ENCODE data around the gene ANKIB1.
"Not testable (repeated sequence)": the region's sequence is repeated elsewhere in the genome, so short reads cannot be mapped to it uniquely, and the experiment has no call there.

The ANKIB1 gene

GRCh38 chr7:92400013-92400412 lies 154.2 kb downstream of the ANKIB1 start:
- DNase-seq (ENCODE audit: extremely low read depth in 1 of 2, low read depth in 1 of 2), result no peak

DNA sequence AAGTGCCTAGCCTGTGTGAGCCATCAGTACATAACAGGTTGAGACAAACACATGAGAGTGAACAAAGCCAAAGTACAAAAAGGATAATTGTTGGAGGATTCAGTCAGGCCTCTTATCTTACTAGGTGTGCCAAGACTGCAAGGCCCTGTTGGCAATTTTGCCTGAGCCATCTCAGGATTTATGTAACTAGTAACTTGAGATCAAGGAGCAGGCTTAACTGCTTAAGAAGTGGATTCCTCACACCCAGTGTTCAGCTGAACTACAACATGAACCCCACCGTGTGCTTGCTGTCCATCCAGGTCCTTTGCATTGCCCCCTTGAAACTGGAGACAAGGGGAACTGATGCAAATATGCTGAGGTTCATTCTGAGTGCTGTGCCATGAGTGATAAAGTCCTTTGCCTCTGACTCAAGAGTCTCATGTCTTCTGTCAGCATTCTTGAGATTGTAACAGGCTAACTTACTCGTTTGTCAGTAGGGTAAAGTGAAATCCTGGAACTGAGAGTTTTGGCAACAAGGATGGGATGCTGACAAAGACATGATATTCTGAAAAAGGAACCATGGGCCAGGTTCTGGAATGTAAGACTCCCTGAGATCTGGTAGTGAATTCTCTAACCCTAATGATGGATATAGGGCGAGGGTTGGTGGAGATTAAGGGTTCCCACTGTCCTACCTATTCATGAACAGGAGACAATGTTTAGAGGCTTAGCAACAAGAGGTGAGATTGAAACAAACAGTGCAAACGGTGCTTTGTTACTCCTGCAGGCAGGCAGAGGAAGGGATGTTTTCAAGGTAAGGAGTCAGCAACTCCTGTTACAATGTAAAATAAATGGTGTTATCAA lies 157.4 kb downstream of the ANKIB1 start:
- DNase-seq (ENCODE audit: extremely low read depth in 1 of 2, low read depth in 1 of 2), result no peak

- no peak for DNase-seq (ENCODE audit: extremely low read depth in 1 of 2, low read depth in 1 of 2)
These were observed 157.9 kb downstream of the ANKIB1 start for GRCh38 chr7:92403760-92404074.

GRCh38 chr7:92404170-92404614 lies 158.4 kb downstream of the ANKIB1 start:
- DNase-seq (ENCODE audit: extremely low read depth in 1 of 2, low read depth in 1 of 2), result peak; percentile 37 to 46

DNA sequence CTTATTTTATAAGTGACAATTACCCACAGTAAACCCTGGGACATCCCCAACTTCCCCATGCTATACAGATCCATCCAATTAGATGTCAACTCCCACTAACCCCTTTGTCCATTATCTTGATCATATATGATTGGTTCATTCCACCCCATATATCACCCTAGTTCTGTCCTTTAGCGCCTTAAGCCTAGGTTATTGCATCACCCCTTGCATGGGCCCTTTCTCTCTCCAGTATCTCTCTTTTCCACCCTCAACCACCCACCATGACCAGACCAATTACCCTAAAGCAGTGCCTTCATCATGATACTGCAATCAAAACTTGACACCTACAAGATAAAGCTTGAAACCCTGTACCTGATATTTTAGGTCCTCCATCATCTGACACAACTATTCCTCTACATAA lies 163.6 kb downstream of the ANKIB1 start:
- no peak for DNase-seq (ENCODE audit: extremely low read depth in 1 of 2, low read depth in 1 of 2)

GRCh38 chr7:92410162-92410561 lies 164.4 kb downstream of the ANKIB1 start:
- DNase-seq (ENCODE audit: extremely low read depth in 1 of 2, low read depth in 1 of 2), result not testable (repeated sequence)

DNA sequence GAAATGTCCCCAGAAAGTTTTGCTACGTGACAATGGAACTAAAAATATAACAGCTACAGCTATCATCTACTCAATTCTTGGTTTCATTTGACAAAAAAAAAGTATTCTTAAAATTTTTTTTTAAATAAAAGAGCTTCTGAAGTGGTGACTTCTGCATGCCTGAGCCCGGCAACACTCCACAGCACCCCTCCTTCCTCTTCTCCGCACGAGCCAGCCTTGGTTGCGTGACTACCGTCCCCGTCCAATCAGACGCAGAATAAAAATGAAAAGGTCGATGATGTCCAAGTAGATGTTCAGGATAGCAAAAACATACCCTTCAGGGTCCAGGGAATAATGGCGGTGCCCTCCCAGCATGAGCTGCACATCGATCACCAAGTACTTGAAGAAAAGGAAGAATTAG lies 167.0 kb downstream of the ANKIB1 start:
- DNase-seq (ENCODE audit: extremely low read depth in 1 of 2, low read depth in 1 of 2), result no peak

- DNase-seq (ENCODE audit: extremely low read depth in 1 of 2, low read depth in 1 of 2), result no peak
These were observed 167.8 kb downstream of the ANKIB1 start for GRCh38 chr7:92413550-92413949.

- DNase-seq (ENCODE audit: extremely low read depth in 1 of 2, low read depth in 1 of 2), result no peak
These were observed 169.5 kb downstream of the ANKIB1 start for GRCh38 chr7:92415225-92415624.

DNA sequence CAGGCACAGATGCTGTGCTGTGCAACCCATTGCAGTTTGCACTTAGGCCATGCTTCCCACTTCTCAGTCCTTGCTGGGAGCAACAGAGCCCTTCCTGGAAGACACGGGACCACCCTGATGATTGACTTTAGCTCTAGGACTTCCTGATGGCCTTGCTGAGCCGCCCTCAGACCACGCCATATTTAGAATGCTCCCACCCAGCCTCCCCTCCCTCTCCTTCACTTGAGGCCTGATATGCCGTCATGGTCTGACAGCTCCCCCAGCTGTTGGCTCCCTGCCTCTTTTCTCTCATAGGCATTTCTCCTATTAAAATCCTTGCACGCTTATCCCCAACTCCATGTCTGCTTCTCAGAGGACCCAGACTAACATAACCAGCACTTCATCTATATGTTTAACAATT lies 172.1 kb downstream of the ANKIB1 start:
- no peak for DNase-seq (ENCODE audit: extremely low read depth in 1 of 2, low read depth in 1 of 2)

GRCh38 chr7:92421676-92422435 lies 176.1 kb downstream of the ANKIB1 start:
- DNase-seq (ENCODE audit: extremely low read depth in 1 of 2, low read depth in 1 of 2), result no peak

- DNase-seq (ENCODE audit: extremely low read depth in 1 of 2, low read depth in 1 of 2), result no peak
These were observed 177.2 kb downstream of the ANKIB1 start for GRCh38 chr7:92422926-92423325.

GRCh38 chr7:92423710-92424131 lies 177.9 kb downstream of the ANKIB1 start:
- DNase-seq (ENCODE audit: extremely low read depth in 1 of 2, low read depth in 1 of 2), result no peak

DNA sequence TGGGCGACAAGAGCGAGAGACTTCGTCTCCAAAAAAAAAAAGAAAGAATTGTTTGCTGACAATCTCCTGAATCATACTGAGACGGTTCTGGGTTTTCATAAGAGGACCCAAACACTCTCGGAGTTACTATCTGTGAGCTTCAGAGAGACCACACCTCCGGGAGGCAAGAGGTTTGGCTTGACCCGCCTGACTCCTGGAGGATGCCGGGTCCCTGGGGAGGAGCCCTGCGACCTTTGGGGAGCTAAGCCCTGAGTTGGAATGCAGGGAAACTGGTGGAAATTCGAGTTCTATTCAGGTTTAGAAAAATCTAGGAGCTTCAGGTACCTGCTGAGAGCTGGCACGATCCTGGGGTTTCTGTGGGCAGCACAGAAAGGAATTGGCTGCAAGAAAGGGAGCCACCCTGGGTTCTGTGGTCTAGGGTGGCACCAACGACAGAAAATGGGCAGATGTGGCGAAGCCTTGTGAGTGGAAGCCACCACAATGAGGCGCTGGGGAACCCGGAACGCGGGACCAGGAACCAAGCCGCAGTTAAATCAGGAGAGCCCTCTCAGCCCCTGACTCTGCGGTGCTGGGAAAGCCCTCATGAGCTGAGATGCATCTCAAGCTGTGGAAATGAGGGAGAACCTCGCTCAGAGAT lies 179.7 kb downstream of the ANKIB1 start:
- DNase-seq (ENCODE audit: extremely low read depth in 1 of 2, low read depth in 1 of 2), result no peak

DNA sequence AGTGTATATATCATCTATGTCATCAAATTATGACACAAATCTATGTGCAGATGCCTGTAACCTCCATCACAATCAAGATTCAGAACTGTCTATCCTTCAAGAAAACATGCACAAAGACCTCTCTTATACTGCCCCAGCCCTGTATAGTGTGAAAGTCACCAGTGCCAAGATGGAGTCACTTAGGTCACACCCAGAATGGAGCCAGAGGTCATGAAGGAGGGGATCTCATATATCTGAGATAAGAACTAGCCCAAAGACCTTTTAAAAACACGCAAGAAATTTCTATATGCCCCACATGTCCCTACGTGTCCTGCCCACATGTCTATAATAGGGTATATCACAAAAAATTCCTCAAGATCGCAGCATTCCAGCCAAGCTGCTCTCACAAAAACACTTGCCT lies 181.4 kb downstream of the ANKIB1 start:
- DNase-seq (ENCODE audit: extremely low read depth in 1 of 2, low read depth in 1 of 2), result no peak

GRCh38 chr7:92432299-92432946 lies 186.6 kb downstream of the ANKIB1 start:
- DNase-seq (ENCODE audit: extremely low read depth in 1 of 2, low read depth in 1 of 2), result no peak

DNA sequence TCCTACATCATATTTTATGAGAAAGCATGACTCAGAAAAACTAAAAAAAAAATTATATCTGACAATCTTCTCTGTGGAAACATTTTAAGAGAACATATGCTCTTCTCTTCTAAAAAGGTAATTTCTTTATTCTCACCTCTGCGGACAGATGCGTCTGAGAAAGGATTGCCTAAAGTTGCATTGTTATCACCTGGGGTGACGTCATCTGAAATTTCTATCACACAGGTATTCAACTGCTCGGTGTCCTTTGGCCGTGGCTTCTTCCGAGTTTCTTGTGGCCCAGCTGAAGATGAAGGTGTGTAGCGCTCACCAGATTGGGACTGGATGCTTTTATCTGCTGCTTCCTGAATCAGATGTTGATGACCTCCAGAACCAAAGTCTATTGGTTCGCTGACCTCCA lies 187.2 kb downstream of the ANKIB1 start:
- no peak for DNase-seq (ENCODE audit: extremely low read depth in 1 of 2, low read depth in 1 of 2)

DNA sequence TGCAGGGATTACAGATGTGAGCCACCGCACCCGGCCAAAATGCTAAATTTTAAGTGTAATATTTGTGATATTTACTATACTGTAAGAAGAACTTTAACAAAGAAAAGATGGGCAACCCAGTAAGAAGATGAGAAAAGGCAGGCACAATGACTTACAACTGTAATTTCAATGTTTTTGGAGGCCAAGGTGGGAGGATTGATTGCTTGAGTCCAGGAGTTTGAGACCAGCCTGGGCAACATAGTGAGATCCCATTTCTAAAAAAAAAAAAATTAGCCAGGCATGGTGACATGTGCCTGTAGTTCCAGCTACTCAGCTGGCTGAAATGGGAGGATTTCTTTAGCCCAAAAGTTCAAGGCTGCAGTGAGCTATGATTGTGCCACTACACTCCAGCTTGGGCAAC lies 189.8 kb downstream of the ANKIB1 start:
- DNase-seq (ENCODE audit: extremely low read depth in 1 of 2, low read depth in 1 of 2), result no peak

DNA sequence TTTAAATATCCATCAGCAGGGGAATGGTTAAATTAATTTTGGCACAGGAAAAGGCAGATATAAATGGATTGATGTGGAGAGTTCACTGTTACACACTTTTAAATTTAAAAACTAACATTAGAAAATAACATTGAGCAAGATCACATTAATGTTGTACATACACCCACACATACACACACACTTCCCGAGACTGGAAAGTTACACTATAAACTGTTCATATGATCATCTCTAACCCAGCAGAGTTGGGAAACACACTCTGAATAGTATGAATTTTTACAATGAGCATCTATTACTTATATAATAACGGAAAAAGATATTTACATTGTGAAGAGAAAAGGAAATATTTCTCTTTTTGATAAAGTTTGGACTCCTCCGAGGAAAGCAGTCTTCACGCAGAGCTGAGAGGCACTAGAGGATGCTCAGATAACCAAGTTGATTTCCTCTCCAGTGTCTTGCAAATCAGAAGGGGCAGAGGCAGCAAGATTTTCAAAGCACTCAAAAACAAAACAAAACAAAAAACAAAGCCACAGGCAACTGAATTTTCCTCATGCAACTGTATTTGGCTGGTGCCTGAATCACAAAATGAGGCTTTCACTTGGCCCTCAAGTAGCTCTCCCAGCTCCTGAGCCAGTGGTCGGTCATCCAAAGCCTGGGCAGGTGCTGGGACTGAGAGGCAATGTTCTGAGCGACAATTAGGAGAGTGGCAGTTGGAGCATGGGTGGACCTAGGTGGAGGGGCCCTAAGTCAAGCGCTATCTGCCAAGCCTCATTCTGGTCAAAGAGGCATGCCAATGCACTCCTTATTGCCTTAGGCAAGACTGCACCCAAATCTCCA lies 191.1 kb downstream of the ANKIB1 start:
- DNase-seq (ENCODE audit: extremely low read depth in 1 of 2, low read depth in 1 of 2), result no peak

DNA sequence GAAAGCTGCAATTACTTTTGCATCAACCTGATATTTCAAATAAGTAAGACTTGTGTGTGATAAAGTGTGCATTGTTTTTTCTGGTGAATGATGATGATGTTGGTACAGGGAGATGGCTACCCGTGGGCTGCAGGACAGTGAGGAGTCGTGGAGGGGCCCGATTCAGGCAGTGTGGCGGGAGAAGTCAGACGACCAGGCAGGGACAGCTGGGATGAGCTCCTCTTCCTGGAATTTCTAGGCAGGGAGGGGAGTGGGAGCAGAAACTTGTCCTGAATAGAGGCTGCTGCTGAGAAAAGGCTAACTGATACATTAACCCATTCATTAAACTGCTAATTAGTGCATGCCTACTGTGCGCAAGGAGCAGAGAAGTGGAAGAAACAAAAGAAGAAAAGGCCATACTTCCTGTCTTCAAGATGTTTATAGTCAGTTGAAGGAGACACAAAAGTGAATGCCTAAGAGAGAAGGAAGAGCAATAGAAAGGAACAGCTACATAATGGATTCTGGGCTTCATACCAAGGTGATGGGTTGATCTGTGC lies 192.2 kb downstream of the ANKIB1 start:
- DNase-seq (ENCODE audit: extremely low read depth in 1 of 2, low read depth in 1 of 2), result no peak
